GM10248 (cell line): Measurements from ENCODE around the gene MED27.

Experiments
- CTCF ChIA-PET: fragments of 300-600 bp; sonication (Branson Sonifier 250); formaldehyde crosslinking; extraction: SDS; loops from one replicate; lab custom pipeline; 2021; ENCODE audit warnings: antibody characterized with exemption; lab: Yijun Ruan, JAX
- POLR2A ChIA-PET: fragments of 350-650 bp; sonication (Branson Sonifier 250); formaldehyde crosslinking; extraction: SDS; loops from one replicate; lab custom pipeline; 2020; ENCODE audit warnings: antibody characterized with exemption; lab: Yijun Ruan, JAX
- DNase-seq: peaks from one replicate; pipeline ENCODE4 v3.0.0; 2012; ENCODE audit errors: extremely low spot score
- TF ChIP-seq, protein P1 (sequence below): IDR thresholded peaks from 2 replicates; pipeline ENCODE4 v1.5.1; 2012; ENCODE audit warnings: mild to moderate bottlenecking, low read depth; ENCODE audit errors: extremely low read depth, missing control alignments, control extremely low read depth

The MED27 gene

DNA sequence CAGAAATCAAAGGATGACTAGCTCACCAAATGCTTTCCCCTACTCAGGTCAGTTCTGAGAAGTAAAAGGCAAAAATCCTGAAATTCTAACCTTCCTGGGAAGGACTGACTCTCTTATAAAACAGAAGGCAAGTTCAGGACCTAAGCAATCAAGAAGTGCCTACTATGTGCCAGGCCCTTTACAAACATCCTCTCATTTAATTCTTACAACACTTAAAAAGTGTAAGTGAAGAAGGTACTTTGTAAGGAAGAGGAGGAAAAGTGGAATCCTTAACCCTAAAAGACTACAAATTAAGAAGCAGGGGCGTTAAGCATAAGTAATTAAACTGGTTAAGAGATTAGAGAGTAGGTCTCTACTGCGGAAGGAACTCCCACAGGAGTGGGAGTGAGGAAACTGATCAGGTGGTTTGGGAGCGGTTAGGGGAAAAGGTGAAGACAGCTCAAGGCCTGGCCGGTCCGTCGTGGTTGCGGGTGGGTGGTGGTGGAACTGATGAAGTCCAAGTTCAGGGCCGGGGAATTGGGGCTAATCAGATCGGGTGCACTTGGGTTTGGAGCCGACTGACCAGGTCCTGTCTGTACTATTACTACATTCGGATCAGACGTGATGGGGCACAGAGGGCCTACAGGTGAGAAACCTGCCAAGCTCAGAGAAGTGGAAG, 839 bp downstream of the MED27 start:
- DNase-seq = no peak
- TF ChIP-seq, protein P1, sequence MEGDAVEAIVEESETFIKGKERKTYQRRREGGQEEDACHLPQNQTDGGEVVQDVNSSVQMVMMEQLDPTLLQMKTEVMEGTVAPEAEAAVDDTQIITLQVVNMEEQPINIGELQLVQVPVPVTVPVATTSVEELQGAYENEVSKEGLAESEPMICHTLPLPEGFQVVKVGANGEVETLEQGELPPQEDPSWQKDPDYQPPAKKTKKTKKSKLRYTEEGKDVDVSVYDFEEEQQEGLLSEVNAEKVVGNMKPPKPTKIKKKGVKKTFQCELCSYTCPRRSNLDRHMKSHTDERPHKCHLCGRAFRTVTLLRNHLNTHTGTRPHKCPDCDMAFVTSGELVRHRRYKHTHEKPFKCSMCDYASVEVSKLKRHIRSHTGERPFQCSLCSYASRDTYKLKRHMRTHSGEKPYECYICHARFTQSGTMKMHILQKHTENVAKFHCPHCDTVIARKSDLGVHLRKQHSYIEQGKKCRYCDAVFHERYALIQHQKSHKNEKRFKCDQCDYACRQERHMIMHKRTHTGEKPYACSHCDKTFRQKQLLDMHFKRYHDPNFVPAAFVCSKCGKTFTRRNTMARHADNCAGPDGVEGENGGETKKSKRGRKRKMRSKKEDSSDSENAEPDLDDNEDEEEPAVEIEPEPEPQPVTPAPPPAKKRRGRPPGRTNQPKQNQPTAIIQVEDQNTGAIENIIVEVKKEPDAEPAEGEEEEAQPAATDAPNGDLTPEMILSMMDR = no peak
- POLR2A ChIA-PET = no interaction called here
- CTCF ChIA-PET = interaction anchor here (0.8 to 1.2 kb wide), 2 partner anchors 15 to 157 kb away, joined by 3 read pairs; no protein-coding TSS in a partner anchor

DNA sequence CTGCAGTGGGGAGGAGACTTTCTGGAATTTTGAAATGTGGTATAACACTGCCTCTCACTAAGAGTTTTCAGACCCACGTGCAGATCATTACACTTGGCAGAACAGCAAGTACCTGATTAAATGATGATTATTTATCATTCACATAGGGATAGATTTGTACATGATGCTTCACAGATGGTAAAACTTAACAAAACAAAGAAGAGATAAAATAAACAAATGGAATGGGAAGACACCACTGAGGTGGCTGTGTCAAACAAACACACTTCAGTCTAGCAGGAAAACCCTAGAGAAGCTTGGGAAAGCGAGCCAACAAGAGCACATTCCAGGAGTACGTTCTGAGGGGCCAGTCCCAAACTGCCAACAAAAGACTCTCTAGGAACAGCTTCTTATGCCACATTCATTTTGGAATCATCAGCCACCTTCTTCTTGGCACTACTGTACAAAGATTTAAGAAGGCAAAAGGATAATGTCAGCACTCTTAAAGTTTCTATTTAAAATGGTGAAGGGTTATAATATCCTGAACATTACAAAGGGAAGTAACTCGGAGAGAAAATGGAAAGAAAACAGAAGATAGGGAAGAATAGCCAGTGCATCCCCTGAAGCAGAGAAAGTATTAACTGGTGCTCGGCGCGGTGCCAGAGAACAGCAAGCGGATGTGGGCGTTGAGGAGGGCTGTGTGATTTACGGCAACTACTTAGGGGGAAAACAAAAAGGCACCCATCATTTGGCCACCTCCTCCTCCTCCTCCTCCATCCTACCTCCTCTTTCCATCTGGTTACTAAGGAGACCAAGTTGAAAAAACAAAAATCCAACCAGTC, 1.6 kb downstream of the MED27 start:
- CTCF ChIA-PET = interaction anchor here (0.8 kb wide), 1 partner anchor 14 kb away, joined by 3 read pairs; no protein-coding TSS in a partner anchor
- POLR2A ChIA-PET = no interaction called here
- TF ChIP-seq, protein P1 = no peak
- no peak for DNase-seq

DNA sequence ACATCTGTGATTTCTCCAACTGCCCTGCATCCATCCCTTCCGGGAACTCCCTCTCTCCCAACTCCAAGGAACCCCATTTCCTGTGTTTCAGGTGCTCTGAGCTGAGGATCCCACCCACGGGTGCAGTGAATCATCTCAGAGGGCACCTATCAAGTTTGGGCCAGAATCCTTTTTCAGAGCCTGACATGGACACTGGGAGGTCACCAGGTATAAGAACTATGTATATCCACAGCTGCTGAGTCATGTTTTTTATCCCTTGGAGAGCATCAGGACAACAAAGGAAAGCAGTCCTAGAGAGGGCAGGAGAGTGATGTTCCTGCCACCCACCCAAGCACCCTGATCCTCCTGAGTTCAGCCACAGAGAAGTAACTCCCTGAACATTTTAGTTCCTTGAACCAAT, 3.8 kb downstream of the MED27 start:
- CTCF ChIA-PET = no interaction called here
- no peak for DNase-seq
- POLR2A ChIA-PET = no interaction called here

DNA sequence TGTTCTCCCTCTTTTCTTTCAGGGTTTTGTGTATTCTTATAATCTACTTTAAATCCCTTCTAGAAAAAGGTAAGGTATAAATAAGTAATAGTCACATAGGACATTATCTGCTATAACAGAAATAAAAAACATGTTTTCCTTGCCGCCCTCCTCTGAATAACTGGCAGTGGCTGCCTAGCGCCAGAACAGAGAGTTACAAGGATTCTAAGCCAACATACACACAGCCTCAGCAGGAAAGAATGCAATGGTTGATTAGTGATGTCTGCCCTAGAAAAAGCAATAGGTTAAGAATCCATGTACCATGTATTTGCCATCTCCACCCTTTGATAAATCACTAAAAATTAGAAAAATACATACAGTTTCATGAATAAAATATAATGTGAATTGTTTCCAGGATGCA, 4.9 kb downstream of the MED27 start:
- TF ChIP-seq, protein P1 = no peak
- POLR2A ChIA-PET = no interaction called here
- CTCF ChIA-PET = interaction anchor here (1.3 kb wide), 1 partner anchor 23 kb away, joined by 4 read pairs; no protein-coding TSS in a partner anchor
- DNase-seq = no peak

More for the DNA sequence above, 3.8 kb downstream of the MED27 start:
- TF ChIP-seq, protein P1 = no peak

DNA sequence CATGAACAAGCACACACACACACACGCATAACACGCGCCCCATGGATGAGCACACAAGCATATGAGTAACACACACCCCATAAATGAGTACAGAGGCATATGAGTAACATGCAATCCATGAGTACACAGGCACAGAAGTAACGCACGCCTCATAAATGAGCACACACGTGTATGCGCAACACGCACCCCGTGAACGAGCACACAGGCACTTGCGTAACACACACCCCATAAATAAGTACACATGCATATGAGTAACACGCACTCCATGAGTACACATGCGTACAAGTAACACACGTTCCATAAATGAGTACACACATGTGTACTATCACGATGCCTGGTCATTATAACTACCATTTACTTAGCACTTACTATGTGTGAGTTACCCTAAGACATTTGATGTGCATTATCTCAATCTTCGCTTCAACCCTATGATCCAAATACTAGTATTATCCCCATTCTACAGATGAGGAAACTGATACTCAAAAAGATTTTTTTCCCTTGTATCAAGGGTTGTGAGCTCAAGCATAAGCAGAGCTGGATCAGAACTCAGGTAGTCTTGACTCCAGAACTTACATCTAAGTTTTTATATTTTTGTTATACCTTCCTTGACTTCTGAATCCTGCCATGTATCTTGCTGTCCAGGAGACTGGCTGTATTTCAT, 7.7 kb downstream of the MED27 start:
- no peak for DNase-seq
- CTCF ChIA-PET = no interaction called here
- TF ChIP-seq, protein P1 = no peak
- POLR2A ChIA-PET = no interaction called here
